Esophagus (tissue), 2 donors: ENCODE measurements around the gene ST6GALNAC5. TPM values are rescaled to one million over a fixed set of nuclear protein-coding genes. Genes with fewer than 3 reads are reported as not detected.

Experiments
- H3K27ac ChIP-seq, 2 donors: one replicate each; pipeline ENCODE4 v1.5.1; 2013; ENCODE audit warnings: low read depth in 2 of 2, mild to moderate bottlenecking in 2 of 2, inconsistent platforms in 1 of 2, low read length in 1 of 2, moderate library complexity in 1 of 2
- H3K27me3 ChIP-seq, 2 donors: one replicate each; pipeline ENCODE4 v1.6.1; 2013; ENCODE audit warnings: low read length in 2 of 2, control low read depth in 1 of 2, mild to moderate bottlenecking in 1 of 2; ENCODE audit not compliant: insufficient read depth in 2 of 2, control insufficient read depth in 1 of 2
- H3K36me3 ChIP-seq, 2 donors: one replicate each; pipeline ENCODE4 v1.6.1; 2013; ENCODE audit warnings: low read length in 1 of 2; ENCODE audit not compliant: control insufficient read depth in 2 of 2, insufficient read depth in 2 of 2
- H3K4me1 ChIP-seq, 2 donors: one replicate each; pipeline ENCODE4 v1.6.1; 2013; ENCODE audit warnings: low read length in 1 of 2; ENCODE audit not compliant: control insufficient read depth in 2 of 2, insufficient read depth in 2 of 2
- H3K4me3 ChIP-seq, 2 donors: one replicate each; pipeline ENCODE4 v1.5.1; 2013; ENCODE audit warnings: low read length in 2 of 2, mild to moderate bottlenecking in 2 of 2, low read depth in 1 of 2, moderate library complexity in 1 of 2
- H3K9me3 ChIP-seq, 2 donors: one replicate each; pipeline ENCODE4 v1.6.1; 2013; ENCODE audit warnings: mild to moderate bottlenecking in 2 of 2, low read depth in 1 of 2, low read length in 1 of 2, moderate library complexity in 1 of 2; ENCODE audit not compliant: control insufficient read depth in 2 of 2, insufficient read depth in 1 of 2
- WGBS, 2 donors: extraction: QIAGEN DNeasy Blood & Tissue Kit; methylation state at CpG; one replicate each; pipeline ENCODE4 v1.1.7; 2013; 5-methylcytosine and 5-hydroxymethylcytosine counted together
- polyA plus RNA-seq, 2 donors: library from polyadenylated mRNA; stranded (reverse); fragments of 200-250 nt; gene quantifications; one replicate each; pipeline ENCODE4 v1.2.3, GENCODE V29; 2013
- donor health status: healthy with polysubstance abuse.
- donor health status: Bipolar disorder and iron deficiency.

The ST6GALNAC5 gene
- polyA plus RNA-seq, 2 donors, result 0.14 to 0.20 TPM

GRCh38 chr1:77103486-77103885 is 236.2 kb downstream of the ST6GALNAC5 start:
- H3K27me3 ChIP-seq, result no peaks in the 10 kb centered on the region
- no peaks in the 10 kb centered on the region for H3K9me3 ChIP-seq
- H3K4me3 ChIP-seq, result no peak overlapping the region
- no peaks in the 10 kb centered on the region for H3K4me1 ChIP-seq
- no peak overlapping the region for H3K27ac ChIP-seq
- WGBS, 2 donors, result 84% methylated on average over 4 of the region's 4 CpGs
- H3K36me3 ChIP-seq, result peaks cover 0 to 2% of the 10 kb centered on the region in 2 donors

GRCh38 chr1:77104672-77105071 is 237.4 kb downstream of the ST6GALNAC5 start:
- H3K9me3 ChIP-seq, result no peaks in the 10 kb centered on the region
- WGBS, 2 donors, result 92 to 95% methylated on average over 10 of the region's 10 CpGs
- H3K27ac ChIP-seq, result no peak overlapping the region
- no peaks in the 10 kb centered on the region for H3K4me1 ChIP-seq
- H3K4me3 ChIP-seq, result no peak overlapping the region
- no peaks in the 10 kb centered on the region for H3K27me3 ChIP-seq
- H3K36me3 ChIP-seq, result peaks cover 0 to 2% of the 10 kb centered on the region in 2 donors
